ENCODE measurements around the gene LIPC. TPM values are rescaled to one million over a fixed set of nuclear protein-coding genes. Genes with fewer than 3 reads are reported as not detected.

The LIPC gene
- polyA plus RNA-seq, 1 of the 3 experiments (the other 2 are of a cell fraction) = not detected

- Histone ChIP-seq H4K20me1 (ENCODE audit: insufficient read depth) (no peaks in the 10 kb centered on the region), H3K27ac (ENCODE audit: low read depth in 2 of 2, low read length in 1 of 2) (no peak overlapping the region), H3K4me3 (ENCODE audit: low read depth in 2 of 2, low read length in 1 of 2) (no peak overlapping the region), H3K27me3 (ENCODE audit: insufficient read depth) (no peaks in the 10 kb centered on the region), H3K9ac (no peak overlapping the region), H3K9me3 (no peaks in the 10 kb centered on the region), H3K9me2 (no peaks in the 10 kb centered on the region), H2AFZ (ENCODE audit: low read depth) (no peak overlapping the region), H3K4me2 (no peak overlapping the region), H3K79me2 (ENCODE audit: insufficient read depth) (no peaks in the 10 kb centered on the region), H3F3A (replicated peaks; ENCODE audit: insufficient read depth) (no peaks in the 10 kb centered on the region), H3K4me1 (ENCODE audit: control insufficient read depth in 1 of 2, insufficient read depth in 2 of 2, low read depth in 1 of 2, low read length in 1 of 2) (no peaks in the 10 kb centered on the region), H3K36me3 (replicated peaks in 1 of 2; ENCODE audit: control insufficient read depth in 1 of 2, insufficient read depth in 2 of 2, low read length in 1 of 2) (no peaks in the 10 kb centered on the region)
- ChIA-PET POLR2A (no interaction called here), CTCF (no interaction called here)
- WGBS (ENCODE audit: low lambda C conversion rate) = 68% methylated on average over 2 of the region's 2 CpGs
- TF ChIP-seq MXI1 (IDR thresholded peaks at IDR 0.05; ENCODE audit: low read depth, low read length) = no peak
- TF ChIP-seq GABPA (IDR thresholded peaks at IDR 0.05; ENCODE audit: low read depth) = no peak
- TF ChIP-seq RCOR1 (IDR thresholded peaks at IDR 0.05; ENCODE audit: low read length) = no peak
- no peak for TF ChIP-seq MEF2A (IDR thresholded peaks at IDR 0.05; ENCODE audit: borderline replicate concordance, low read depth)
- no peak for TF ChIP-seq TEAD4 (IDR thresholded peaks at IDR 0.05; ENCODE audit: borderline replicate concordance, insufficient read depth)
- no peak for TF ChIP-seq EZH2phosphoT487 (IDR thresholded peaks at IDR 0.05; ENCODE audit: borderline replicate concordance, low read depth)
- no peak for TF ChIP-seq RAD21 (IDR thresholded peaks at IDR 0.05; ENCODE audit: low read length)
- TF ChIP-seq FOXM1 (IDR thresholded peaks at IDR 0.05; ENCODE audit: low read depth) = no peak
- no peak for TF ChIP-seq IRF3 (IDR thresholded peaks at IDR 0.05; ENCODE audit: low read depth, low read length)
- TF ChIP-seq SMC3 (IDR thresholded peaks at IDR 0.05; ENCODE audit: low read depth, low read length) = no peak
- TF ChIP-seq CTCF (IDR thresholded peaks at IDR 0.05) = no peak
- no peak for TF ChIP-seq NRF1 (IDR thresholded peaks at IDR 0.05; ENCODE audit: low read depth, low read length)
- TF ChIP-seq FOSL2 (IDR thresholded peaks at IDR 0.05; ENCODE audit: borderline replicate concordance, low read depth) = no peak
- TF ChIP-seq POLR2AphosphoS5 (IDR thresholded peaks at IDR 0.05; ENCODE audit: low read depth, low read length) = no peak
- TF ChIP-seq TAF1 (IDR thresholded peaks at IDR 0.05; ENCODE audit: borderline replicate concordance, low read depth, low read length) = no peak
- DNase-seq = no peak
These were observed 54.3 kb downstream of the LIPC start for GRCh38 chr15:58486062-58486461.

- no peak overlapping the region for H3K4me3 ChIP-seq (ENCODE audit: low read depth in 2 of 2, low read length in 1 of 2)
- no peak overlapping the region for H3K27ac ChIP-seq (ENCODE audit: low read depth in 2 of 2, low read length in 1 of 2)
- ChIA-PET POLR2A (no interaction called here), CTCF (no interaction called here)
- WGBS (ENCODE audit: low lambda C conversion rate) = 90% methylated on average over 6 of the region's 6 CpGs
- H3F3A ChIP-seq (replicated peaks; ENCODE audit: insufficient read depth) = no peaks in the 10 kb centered on the region
- H3K9me3 ChIP-seq = no peaks in the 10 kb centered on the region
- H3K36me3 ChIP-seq (replicated peaks in 1 of 2; ENCODE audit: control insufficient read depth in 1 of 2, insufficient read depth in 2 of 2, low read length in 1 of 2) = no peaks in the 10 kb centered on the region
- H2AFZ ChIP-seq (ENCODE audit: low read depth) = no peak overlapping the region
- H3K79me2 ChIP-seq (ENCODE audit: insufficient read depth) = no peaks in the 10 kb centered on the region
- H3K4me1 ChIP-seq (ENCODE audit: control insufficient read depth in 1 of 2, insufficient read depth in 2 of 2, low read depth in 1 of 2, low read length in 1 of 2) = no peaks in the 10 kb centered on the region
- no peaks in the 10 kb centered on the region for H4K20me1 ChIP-seq (ENCODE audit: insufficient read depth)
- TF ChIP-seq SIN3A (IDR thresholded peaks at IDR 0.05; ENCODE audit: borderline replicate concordance, low read depth, low read length) (no peak), NRF1 (IDR thresholded peaks at IDR 0.05; ENCODE audit: low read depth, low read length) (no peak), CTCF (IDR thresholded peaks at IDR 0.05) (no peak), ELF1 (IDR thresholded peaks at IDR 0.05) (no peak), YY1 (IDR thresholded peaks at IDR 0.05; ENCODE audit: low read depth) (no peak), JUND (IDR thresholded peaks at IDR 0.05) (no peak), FOXM1 (IDR thresholded peaks at IDR 0.05; ENCODE audit: low read depth) (no peak), RCOR1 (IDR thresholded peaks at IDR 0.05; ENCODE audit: low read length) (no peak), USF2 (IDR thresholded peaks at IDR 0.05; ENCODE audit: borderline replicate concordance, low read depth, low read length) (no peak), RXRA (IDR thresholded peaks at IDR 0.05; ENCODE audit: borderline replicate concordance, low read depth) (no peak)
- no peaks in the 10 kb centered on the region for H3K9me2 ChIP-seq
- H3K9ac ChIP-seq = no peak overlapping the region
- no peak for DNase-seq
- H3K4me2 ChIP-seq = no peak overlapping the region
- H3K27me3 ChIP-seq (ENCODE audit: insufficient read depth) = no peaks in the 10 kb centered on the region
These were observed 54.8 kb downstream of the LIPC start for GRCh38 chr15:58486564-58486963.
